Measurements from ENCODE around the gene ADAMTS8.

GRCh38 chr11:130421697-130422096, 6.7 kb downstream of the ADAMTS8 start:
- TF ChIP-seq POLR2A (IDR thresholded peaks at IDR 0.05) (no peak), POLR2AphosphoS5 (IDR thresholded peaks at IDR 0.05) (no peak)
